Kidney epithelial cell (primary cell): Measurements from ENCODE around the gene ANO3. TPM values are rescaled to one million over a fixed set of nuclear protein-coding genes. Genes with fewer than 3 reads are reported as not detected.
A peak's percentile ranks its signal among the peaks of the same experiment; 100 is the strongest.

Experiments
- DNase-seq: peaks from one replicate; pipeline ENCODE4 v3.0.0-alpha.2; 2010; ENCODE audit warnings: low read depth
- H3K27me3 ChIP-seq: 2 replicates; pipeline ENCODE4 v1.6.0; 2011; ENCODE audit warnings: low read length; ENCODE audit not compliant: control insufficient read depth, insufficient read depth
- H3K36me3 ChIP-seq: 2 replicates; pipeline ENCODE4 v1.5.1; 2011; ENCODE audit warnings: low read length; ENCODE audit not compliant: control insufficient read depth, insufficient read depth
- H3K4me3 ChIP-seq: 2 replicates; pipeline ENCODE4 v1.5.1; 2011; ENCODE audit warnings: low read depth, mild to moderate bottlenecking, control low read depth, low read length
- CTCF ChIP-seq: IDR thresholded peaks from 2 replicates; pipeline ENCODE4 v1.5.1; 2011; ENCODE audit warnings: mild to moderate bottlenecking, moderate library complexity, low read length, control low read depth, inconsistent platforms; ENCODE audit not compliant: insufficient read depth, poor library complexity, severe bottlenecking
- total RNA-seq: library from RNA; depleted of rRNA; stranded (reverse); fragments of >200 nt; gene quantifications from 2 replicates; pipeline ENCODE4 v1.2.3, GENCODE V29; 2015

The ANO3 gene
- total RNA-seq, 1 donor from 2014 or later = not detected

- H3K27me3 ChIP-seq = no peaks in the 10 kb centered on the region
- TF ChIP-seq CTCF = no peak
- no peaks in the 10 kb centered on the region for H3K36me3 ChIP-seq
- no peak for DNase-seq
- H3K4me3 ChIP-seq = no peak overlapping the region
These were observed 175.3 kb downstream of the ANO3 start for GRCh38 chr11:26507229-26507628.

GRCh38 chr11:26510164-26510563, 178.2 kb downstream of the ANO3 start:
- no peak for DNase-seq
- Histone ChIP-seq H3K36me3 (no peaks in the 10 kb centered on the region), H3K27me3 (no peaks in the 10 kb centered on the region), H3K4me3 (no peak overlapping the region)
- TF ChIP-seq CTCF = no peak

GRCh38 chr11:26510756-26511155, 178.8 kb downstream of the ANO3 start:
- Histone ChIP-seq H3K36me3 (no peaks in the 10 kb centered on the region), H3K4me3 (no peak overlapping the region), H3K27me3 (no peaks in the 10 kb centered on the region)
- TF ChIP-seq CTCF = no peak
- DNase-seq = no peak

- Histone ChIP-seq H3K4me3 (no peak overlapping the region), H3K36me3 (no peaks in the 10 kb centered on the region), H3K27me3 (no peaks in the 10 kb centered on the region)
- no peak for TF ChIP-seq CTCF
- DNase-seq = no peak
These were observed 180.3 kb downstream of the ANO3 start for GRCh38 chr11:26512196-26512595.

GRCh38 chr11:26519469-26519868, 187.5 kb downstream of the ANO3 start:
- no peaks in the 10 kb centered on the region for H3K36me3 ChIP-seq
- DNase-seq = no peak
- no peaks in the 10 kb centered on the region for H3K27me3 ChIP-seq
- TF ChIP-seq CTCF = no peak
- no peak overlapping the region for H3K4me3 ChIP-seq

GRCh38 chr11:26522912-26523610, 191.1 kb downstream of the ANO3 start:
- peak; percentile 7 for DNase-seq
- TF ChIP-seq CTCF = peak; percentile 18
- H3K27me3 ChIP-seq = no peaks in the 10 kb centered on the region
- H3K4me3 ChIP-seq = no peak overlapping the region
- no peaks in the 10 kb centered on the region for H3K36me3 ChIP-seq
